ENCODE results near the gene ABCC1. TPM values are rescaled to one million over a fixed set of nuclear protein-coding genes. Genes with fewer than 3 reads are reported as not detected.

Gene ABCC1
- total and polyA plus RNA-seq, 2 of the 8 experiments (the other 6 are each of a cell fraction or from before 2014, with no cell fraction given): 42.6 to 66.8 TPM

DNA sequence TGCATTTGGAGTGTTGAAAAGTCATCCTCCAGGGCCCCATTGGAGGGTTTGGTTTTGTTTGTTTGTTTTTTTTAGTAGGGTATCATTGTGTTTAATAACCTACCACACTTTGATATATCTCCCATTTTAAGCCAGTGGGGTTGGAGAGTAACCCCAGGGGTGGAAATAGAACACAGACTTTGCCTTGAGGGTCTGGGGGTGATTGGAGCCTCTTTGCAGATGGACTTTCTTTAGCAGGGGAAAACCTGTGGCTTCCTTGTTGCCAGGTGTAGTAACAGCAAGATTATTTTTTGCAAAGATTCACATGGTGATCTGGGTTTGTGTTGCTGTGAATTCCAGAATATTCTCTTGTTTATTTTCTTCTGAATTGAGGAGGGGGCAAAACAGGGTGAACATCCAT is 1.5 kb downstream of the ABCC1 start:
- H2AFZ ChIP-seq (ENCODE audit: low read length): no peak overlapping the region

More for the DNA sequence above, 1.5 kb downstream of the ABCC1 start:
- peaks cover 4 to 22% of the 10 kb centered on the region in 2 experiments for H4K20me1 ChIP-seq (replicated peaks in 1 of 2; ENCODE audit: control insufficient read depth in 1 of 2, insufficient read depth in 2 of 2, low read length in 2 of 2)
- no peak overlapping the region for H3K56ac ChIP-seq (replicated peaks; ENCODE audit: insufficient read length, low read depth, low read length)
- H3K79me1 ChIP-seq (ENCODE audit: low read depth, low read length): peaks cover 15% of the 10 kb centered on the region
- peak overlapping the region; percentile 58 to 89 (median 78); a peak in 7 of 8 replicates for H3K4me3 ChIP-seq (ENCODE audit: extremely low read depth in 1 of 4, insufficient read depth in 2 of 4, low read depth in 3 of 4, low read length in 4 of 4)
- no peak overlapping the region for H3K23ac ChIP-seq (ENCODE audit: insufficient read length)
- no peak overlapping the region for H3K14ac ChIP-seq (ENCODE audit: insufficient read length)
- peaks cover 14% of the 10 kb centered on the region for H3K23me2 ChIP-seq (ENCODE audit: low read depth, low read length)
- peak overlapping the region; percentile 88 to 96 for H3K4me2 ChIP-seq (ENCODE audit: insufficient read depth in 1 of 2, low read depth in 2 of 2, low read length in 2 of 2)
- H3K27ac ChIP-seq (ENCODE audit: low read depth, low read length): no peak overlapping the region
- peaks cover 48 to 68% of the 10 kb centered on the region in 2 experiments for H3K79me2 ChIP-seq (ENCODE audit: control insufficient read depth in 1 of 2, insufficient read depth in 2 of 2, low read length in 2 of 2)
- H3K9ac ChIP-seq (replicated peaks in 1 of 4; ENCODE audit: extremely low read depth in 1 of 4, low read depth in 3 of 4, low read length in 3 of 4): peak overlapping the region in 3 of 4 experiments; percentile 52 to 81 (median 72); a peak in 6 of 7 replicates
- POLR2A ChIA-PET (ENCODE audit: partially characterized antibody): interaction anchor here (1.0 to 1.6 kb wide), 4 partner anchors 8 to 129 kb away, joined by 3 to 12 read pairs (median 7); partner anchors contain the start of gene MYH11
- H2BK15ac ChIP-seq (ENCODE audit: low read length): no peak overlapping the region
- FAIRE-seq (no peak), DNase-seq (ENCODE audit: low read depth in 1 of 2, low spot score in 2 of 2) (no peak)
- CTCF ChIA-PET (ENCODE audit: partially characterized antibody): interaction anchor here (0.6 to 2.9 kb wide), 4 partner anchors 9 to 180 kb away, joined by 3 to 10 read pairs (median 3); no protein-coding TSS in a partner anchor
- no peaks in the 10 kb centered on the region for H3K9me3 ChIP-seq (ENCODE audit: insufficient read depth in 2 of 2, low read depth in 1 of 2, low read length in 1 of 2)
- H2BK20ac ChIP-seq (ENCODE audit: low read length): no peak overlapping the region
- H4K8ac ChIP-seq (ENCODE audit: extremely low read depth, insufficient read depth, low read length): no peak overlapping the region
- H2AK5ac ChIP-seq (ENCODE audit: low read depth, low read length): no peak overlapping the region
- no peak overlapping the region for H4K5ac ChIP-seq (ENCODE audit: insufficient read length, low read depth, low read length)
- H3K4me1 ChIP-seq (replicated peaks in 1 of 4; ENCODE audit: control insufficient read depth in 3 of 4, insufficient read depth in 4 of 4, low read length in 3 of 4): peaks cover 0 to 7% (median 1%) of the 10 kb centered on the region in 4 experiments; a peak in 2 of 7 replicates
- no peak overlapping the region for H2BK5ac ChIP-seq (ENCODE audit: low read depth, low read length)
- H3K27me3 ChIP-seq (replicated peaks in 1 of 4; ENCODE audit: control insufficient read depth in 3 of 4, extremely low read depth in 1 of 4, insufficient read depth in 3 of 4, low read length in 3 of 4): no peaks in the 10 kb centered on the region
- TF ChIP-seq HDAC6 (IDR thresholded peaks at IDR 0.05; ENCODE audit: low read depth, low read length) (no peak), EGR1 (IDR thresholded peaks at IDR 0.05; ENCODE audit: borderline replicate concordance, low read depth, low read length) (no peak), SRF (IDR thresholded peaks at IDR 0.05; ENCODE audit: low read depth, low read length) (no peak), KDM4A (IDR thresholded peaks at IDR 0.05; ENCODE audit: low read depth, low read length, severe bottlenecking) (no peak), TBP (IDR thresholded peaks at IDR 0.05; ENCODE audit: low read depth, low read length) (no peak), CBX5 (IDR thresholded peaks at IDR 0.05; ENCODE audit: low read depth, low read length) (no peak), SIRT6 (IDR thresholded peaks at IDR 0.05; ENCODE audit: low read length) (no peak), MAFK (IDR thresholded peaks at IDR 0.05; ENCODE audit: low read depth, low read length) (no peak), CTBP2 (IDR thresholded peaks at IDR 0.05; ENCODE audit: borderline replicate concordance, insufficient read depth, insufficient read length, low read length) (no peak), SP4 (IDR thresholded peaks at IDR 0.05; ENCODE audit: low read length) (no peak)
- TF ChIP-seq, protein P1, sequence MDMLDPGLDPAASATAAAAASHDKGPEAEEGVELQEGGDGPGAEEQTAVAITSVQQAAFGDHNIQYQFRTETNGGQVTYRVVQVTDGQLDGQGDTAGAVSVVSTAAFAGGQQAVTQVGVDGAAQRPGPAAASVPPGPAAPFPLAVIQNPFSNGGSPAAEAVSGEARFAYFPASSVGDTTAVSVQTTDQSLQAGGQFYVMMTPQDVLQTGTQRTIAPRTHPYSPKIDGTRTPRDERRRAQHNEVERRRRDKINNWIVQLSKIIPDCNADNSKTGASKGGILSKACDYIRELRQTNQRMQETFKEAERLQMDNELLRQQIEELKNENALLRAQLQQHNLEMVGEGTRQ (IDR thresholded peaks at IDR 0.05; ENCODE audit: low read length): no peak
- TF ChIP-seq, protein P2, sequence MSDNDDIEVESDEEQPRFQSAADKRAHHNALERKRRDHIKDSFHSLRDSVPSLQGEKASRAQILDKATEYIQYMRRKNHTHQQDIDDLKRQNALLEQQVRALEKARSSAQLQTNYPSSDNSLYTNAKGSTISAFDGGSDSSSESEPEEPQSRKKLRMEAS (IDR thresholded peaks at IDR 0.05): no peak
- no peak overlapping the region for H4K91ac ChIP-seq (replicated peaks; ENCODE audit: insufficient read length, low read length)
- H2BK12ac ChIP-seq (ENCODE audit: low read depth, low read length): no peak overlapping the region
- H3K4ac ChIP-seq (replicated peaks; ENCODE audit: insufficient read length, low read depth, low read length): no peak overlapping the region
- peak overlapping the region; percentile 72 for H3K18ac ChIP-seq (ENCODE audit: extremely low read depth, low read length)
- H2BK120ac ChIP-seq (replicated peaks; ENCODE audit: low read depth, low read length): no peak overlapping the region
- no peaks in the 10 kb centered on the region for H3K36me3 ChIP-seq (ENCODE audit: control insufficient read depth in 2 of 4, insufficient read depth in 4 of 4, low read length in 3 of 4)
